ENCODE measurements around the gene DOK4. TPM values are rescaled to one million over a fixed set of nuclear protein-coding genes. Genes with fewer than 3 reads are reported as not detected.

DOK4 gene
- total and polyA plus RNA-seq, 2 of the 8 experiments (the other 6 are each of a cell fraction or from before 2014, with no cell fraction given): 24.0 to 28.9 TPM

DNA sequence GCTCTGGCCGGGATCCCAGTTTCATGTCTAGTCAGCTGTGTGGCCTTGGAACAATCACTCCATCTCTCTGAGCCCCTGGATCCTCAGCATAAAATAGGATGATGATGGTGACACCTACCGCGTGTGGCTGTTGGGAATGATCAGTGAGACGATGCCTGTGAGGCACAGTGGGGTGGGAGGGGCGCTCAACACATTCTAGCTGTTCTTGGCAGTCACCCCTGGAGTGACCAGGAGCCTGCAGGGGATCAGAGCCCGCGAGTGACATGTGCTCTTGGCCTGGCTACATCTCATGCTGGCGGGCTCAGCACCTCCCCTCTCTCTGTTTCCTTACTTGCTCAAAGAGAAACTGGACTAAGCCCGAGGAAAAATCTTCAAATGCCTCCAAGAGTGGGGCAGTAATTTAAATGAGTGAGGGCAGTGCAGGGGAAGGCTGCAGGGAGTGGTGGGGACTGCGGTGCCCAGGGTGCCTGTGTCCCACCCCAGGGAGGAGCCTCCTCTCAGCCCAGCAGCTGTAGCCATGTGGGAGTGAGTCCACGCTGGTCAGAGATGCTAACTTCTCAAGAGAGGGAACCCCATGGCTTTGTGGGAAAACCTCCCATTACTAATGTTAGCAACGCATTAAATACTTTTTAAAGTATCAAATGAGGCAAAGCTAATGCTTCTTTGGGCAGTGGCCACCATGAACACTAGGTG is 23.1 kb upstream of the DOK4 start (continued):
- TF ChIP-seq CHD7 (IDR thresholded peaks at IDR 0.05; ENCODE audit: insufficient replicate concordance, low read length) (no peak), SUZ12 (IDR thresholded peaks at IDR 0.05; ENCODE audit: low read length) (no peak), GTF2F1 (IDR thresholded peaks at IDR 0.05; ENCODE audit: borderline replicate concordance, low read depth, low read length) (no peak), E2F6 (IDR thresholded peaks at IDR 0.05) (no peak), RAD21 (IDR thresholded peaks at IDR 0.05 in 1 of 2, conservative IDR thresholded peaks at IDR 0.05 in 1 of 2; ENCODE audit: low read depth in 2 of 2, low read length in 2 of 2) (no peak), CHD1 (IDR thresholded peaks at IDR 0.05; ENCODE audit: low read depth, low read length) (no peak)

Data from H1 (cell line).